HepG2 (cell line): Measurements from ENCODE around the gene NT5DC4. TPM values are rescaled to one million over a fixed set of nuclear protein-coding genes. Genes with fewer than 3 reads are reported as not detected.

Experiments used
- ATAC-seq: fragments of 200-7000 bp; cut with Tn5 transposase; 3 replicates; pipeline ENCODE4 v1.9.1; 2020; ENCODE audit warnings: mild to moderate bottlenecking, moderate library complexity
- BruUV-seq: library from RNA; stranded (reverse); fragments of 400-500 nt; replicated peaks from 2 replicates; lab custom pipeline; 2021; lab: Mats Ljungman, UMichigan
- CTCF ChIA-PET: fragments of 300-600 bp; formaldehyde crosslinking; extraction: SDS; loops from one replicate; lab custom pipeline; 2021; ENCODE audit warnings: low total read pairs, inconsistent platforms, low intra/inter-chr PET ratio; lab: Yijun Ruan, JAX
- POLR2A ChIA-PET: fragments of 350-600 bp; sonication (Branson Sonifier 250); formaldehyde crosslinking; loops from one replicate; lab custom pipeline; 2020; ENCODE audit warnings: antibody characterized with exemption, inconsistent platforms; lab: Yijun Ruan, JAX
- DNase-seq: peaks from one replicate; pipeline ENCODE4 v3.0.0-alpha.2; 2015; ENCODE audit warnings: low spot score
- FAIRE-seq: peaks from 3 replicates; lab custom pipeline; 2011; peaks lifted over from hg19 to GRCh38; lab: Jason Lieb, UNC
- H2AFZ ChIP-seq: one replicate; pipeline ENCODE4 v1.6.1; 2011; ENCODE audit warnings: low read length, inconsistent platforms
- H3K27ac ChIP-seq: fragments of 300-600 bp; 3 replicates; pipeline ENCODE4 v1.8.0; 2011; ENCODE audit warnings: mixed run types, mild to moderate bottlenecking, mixed read lengths, low read length, inconsistent platforms; ENCODE audit not compliant: insufficient read depth; ENCODE audit errors: extremely low read length
- H3K27me3 ChIP-seq, 2 experiments: fragments of 200-600 bp in 1 of 2; 2 replicates in 1 of 2; 3 replicates in 1 of 2; pipeline versions ENCODE4 v1.6.0 to v1.8.0; 2011; ENCODE audit warnings: low read length in 2 of 2, mild to moderate bottlenecking in 2 of 2, moderate library complexity in 2 of 2, inconsistent platforms in 1 of 2; ENCODE audit not compliant: insufficient read depth in 2 of 2, control insufficient read depth in 1 of 2
- H3K36me3 ChIP-seq, 2 experiments: fragments of 200-600 bp in 1 of 2; replicated peaks in 1 of 2; 2 replicates in 1 of 2; 3 replicates in 1 of 2; pipeline versions ENCODE4 v1.5.1 to v1.8.0; 2011; ENCODE audit warnings: low read length in 2 of 2, inconsistent platforms in 1 of 2; ENCODE audit not compliant: insufficient read depth in 2 of 2, control insufficient read depth in 1 of 2
- H3K4me1 ChIP-seq: 2 replicates; pipeline ENCODE4 v1.5.1; 2012; ENCODE audit warnings: low read length, inconsistent platforms; ENCODE audit not compliant: insufficient read depth
- H3K4me2 ChIP-seq: 2 replicates; pipeline ENCODE4 v1.6.0; 2011; ENCODE audit warnings: low read depth, low read length, inconsistent platforms
- H3K4me3 ChIP-seq, 3 experiments: fragments of 200-600 bp in 1 of 3; sonication (generic), shearing (Covaris generic) in 1 of 3; replicated peaks in 1 of 3; 2 replicates each; pipeline ENCODE4 v1.5.1; 2011 to 2016; ENCODE audit warnings: low read length in 3 of 3, inconsistent platforms in 2 of 3, low read depth in 2 of 3, mild to moderate bottlenecking in 2 of 3, control low read depth in 1 of 3, mixed read lengths in 1 of 3; ENCODE audit not compliant: insufficient read depth in 1 of 3
- H3K79me2 ChIP-seq: one replicate; pipeline ENCODE4 v1.6.1; 2011; ENCODE audit warnings: low read length, inconsistent platforms; ENCODE audit not compliant: insufficient read depth
- H3K9ac ChIP-seq: 2 replicates; pipeline ENCODE4 v1.6.0; 2011; ENCODE audit warnings: mild to moderate bottlenecking, low read depth, low read length, inconsistent platforms; ENCODE audit not compliant: insufficient read depth
- H3K9me3 ChIP-seq: 2 replicates; pipeline ENCODE4 v1.5.1; 2012; ENCODE audit warnings: mild to moderate bottlenecking, low read length
- H4K20me1 ChIP-seq: 2 replicates; pipeline ENCODE4 v1.6.0; 2011; ENCODE audit warnings: inconsistent platforms, mild to moderate bottlenecking, low read length, moderate library complexity; ENCODE audit not compliant: insufficient read depth
- CBFB ChIP-seq: sonication (generic); formaldehyde crosslinking; IDR thresholded peaks from 2 replicates; pipeline ENCODE4 v1.4.0; 2020; ENCODE audit warnings: missing genetic modification reagents
- ETS1 ChIP-seq: sonication (generic); formaldehyde crosslinking; IDR thresholded peaks from 2 replicates; pipeline ENCODE4 v1.4.0; 2020; ENCODE audit warnings: missing genetic modification reagents
- FOXJ3 ChIP-seq: sonication (generic); formaldehyde crosslinking; IDR thresholded peaks from 2 replicates; pipeline ENCODE4 v1.4.0; 2020; ENCODE audit warnings: missing genetic modification reagents, mild to moderate bottlenecking, borderline replicate concordance
- GABPA ChIP-seq, 2 experiments: IDR thresholded peaks; 2 replicates each; pipeline ENCODE4 v1.6.1; 2011 to 2016; ENCODE audit warnings: low read depth in 2 of 2, low read length in 1 of 2, missing biosample characterization in 1 of 2, missing genetic modification characterization in 1 of 2
- NFE2L1 ChIP-seq: sonication (generic); formaldehyde crosslinking; IDR thresholded peaks from 2 replicates; pipeline ENCODE4 v1.4.0; 2020; ENCODE audit warnings: missing genetic modification reagents, mild to moderate bottlenecking, borderline replicate concordance
- SALL1 ChIP-seq: sonication (generic); formaldehyde crosslinking; IDR thresholded peaks from 2 replicates; pipeline ENCODE4 v1.8.0; 2022; ENCODE audit warnings: mild to moderate bottlenecking, missing genetic modification reagents
- SNAPC5 ChIP-seq: sonication (generic); formaldehyde crosslinking; IDR thresholded peaks from 2 replicates; pipeline ENCODE4 v1.8.1; 2023; ENCODE audit warnings: mild to moderate bottlenecking, missing genetic modification reagents, borderline replicate concordance
- XBP1 ChIP-seq: sonication (generic); formaldehyde crosslinking; IDR thresholded peaks from 2 replicates; pipeline ENCODE4 v1.5.0; 2020; ENCODE audit warnings: missing genetic modification reagents
- ZBTB38 ChIP-seq: sonication (generic); formaldehyde crosslinking; IDR thresholded peaks from 2 replicates; pipeline ENCODE4 v1.5.1; 2020; ENCODE audit warnings: mild to moderate bottlenecking, missing genetic modification reagents
- ZMYM2 ChIP-seq: sonication (generic); formaldehyde crosslinking; IDR thresholded peaks from 2 replicates; pipeline ENCODE4 v1.8.0; 2022; ENCODE audit warnings: mild to moderate bottlenecking, missing genetic modification reagents
- ZNF343 ChIP-seq: sonication (generic); formaldehyde crosslinking; IDR thresholded peaks from 2 replicates; pipeline ENCODE4 v1.4.0; 2020; ENCODE audit warnings: mild to moderate bottlenecking, missing genetic modification reagents
- ZNF552 ChIP-seq: sonication (generic); formaldehyde crosslinking; IDR thresholded peaks from 2 replicates; pipeline ENCODE4 v1.9.0; 2022; ENCODE audit warnings: missing genetic modification reagents, mild to moderate bottlenecking, borderline replicate concordance
- ZNF570 ChIP-seq: sonication (generic); formaldehyde crosslinking; IDR thresholded peaks from 2 replicates; pipeline ENCODE4 v1.4.0; 2020; ENCODE audit warnings: mild to moderate bottlenecking, missing genetic modification reagents, borderline replicate concordance
- ZNF674 ChIP-seq: sonication (generic); formaldehyde crosslinking; IDR thresholded peaks from 2 replicates; pipeline ENCODE4 v1.5.0; 2020; ENCODE audit warnings: low read depth, mild to moderate bottlenecking, missing genetic modification reagents
- ZNF768 ChIP-seq: sonication (generic); formaldehyde crosslinking; IDR thresholded peaks from 2 replicates; pipeline ENCODE4 v1.4.0; 2020; ENCODE audit warnings: missing genetic modification reagents
- ZNF781 ChIP-seq: sonication (generic); formaldehyde crosslinking; IDR thresholded peaks from 2 replicates; pipeline ENCODE4 v1.5.1; 2020; ENCODE audit warnings: borderline replicate concordance, mild to moderate bottlenecking, missing genetic modification reagents; ENCODE audit errors: not compliant biosample characterization
- ZNF839 ChIP-seq: sonication (generic); formaldehyde crosslinking; IDR thresholded peaks from 2 replicates; pipeline ENCODE4 v1.4.0; 2020; ENCODE audit warnings: missing genetic modification reagents, mild to moderate bottlenecking, borderline replicate concordance
- WGBS: methylation state at CpG from one replicate; pipeline ENCODE4 v1.1.6; 2017; ENCODE audit warnings: low lambda C conversion rate; 5-methylcytosine and 5-hydroxymethylcytosine counted together
- in situ Hi-C: cut with HindIII; loops from 2 replicates; pipeline ENCODE4 v1.10.0; 2017; ENCODE audit warnings: low pct_unique_long_range_greater_than_20kb; ENCODE audit not compliant: extremely low pct_ligation_motif_present
- intact Hi-C: fragments of 100-400 bp; cut with micrococcal nuclease; formaldehyde crosslinking; loops from one replicate; pipeline ENCODE4 v1.10.0; 2022; ENCODE audit not compliant: unreplicated experiment
- polyA plus RNA-seq, 8 experiments: library from polyadenylated mRNA; depleted of rRNA in 3 of 8; stranded (reverse) in 7 of 8; unstranded in 1 of 8; fragments of >200 nt; fragmentation: Illumina TruSeq in 4 of 8; extraction: Trizol in 4 of 8; gene quantifications; 2 replicates each; pipeline versions ENCODE4 v1.2.1 to v1.2.3, GENCODE V29; 2011 to 2016; ENCODE audit warnings: low read depth in 4 of 8, missing spikeins in 1 of 8, mixed read lengths in 1 of 8; ENCODE audit not compliant: insufficient read depth in 1 of 8
- total RNA-seq, 5 experiments: library from RNA; depleted of rRNA; stranded (reverse); fragments of >200 nt; fragmentation: Illumina TruSeq; extraction: Trizol; gene quantifications; 2 replicates each; pipeline ENCODE4 v1.2.3, GENCODE V29; 2016; ENCODE audit warnings: low read depth in 1 of 5
- TF ChIP-seq, protein P1 (sequence below): IDR thresholded peaks from 2 replicates; pipeline ENCODE4 v1.6.1; 2016; ENCODE audit warnings: low read depth, missing genetic modification reagents, missing compliant biosample characterization

The NT5DC4 gene
- total and polyA plus RNA-seq, 2 of the 13 experiments (the other 11 are each of a cell fraction or from before 2014, with no cell fraction given): 0.04 to 4.2 TPM

GRCh38 chr2:112768432-112768831 lies 47.6 kb downstream of the NT5DC4 start (continued):
- TF ChIP-seq, protein P1, sequence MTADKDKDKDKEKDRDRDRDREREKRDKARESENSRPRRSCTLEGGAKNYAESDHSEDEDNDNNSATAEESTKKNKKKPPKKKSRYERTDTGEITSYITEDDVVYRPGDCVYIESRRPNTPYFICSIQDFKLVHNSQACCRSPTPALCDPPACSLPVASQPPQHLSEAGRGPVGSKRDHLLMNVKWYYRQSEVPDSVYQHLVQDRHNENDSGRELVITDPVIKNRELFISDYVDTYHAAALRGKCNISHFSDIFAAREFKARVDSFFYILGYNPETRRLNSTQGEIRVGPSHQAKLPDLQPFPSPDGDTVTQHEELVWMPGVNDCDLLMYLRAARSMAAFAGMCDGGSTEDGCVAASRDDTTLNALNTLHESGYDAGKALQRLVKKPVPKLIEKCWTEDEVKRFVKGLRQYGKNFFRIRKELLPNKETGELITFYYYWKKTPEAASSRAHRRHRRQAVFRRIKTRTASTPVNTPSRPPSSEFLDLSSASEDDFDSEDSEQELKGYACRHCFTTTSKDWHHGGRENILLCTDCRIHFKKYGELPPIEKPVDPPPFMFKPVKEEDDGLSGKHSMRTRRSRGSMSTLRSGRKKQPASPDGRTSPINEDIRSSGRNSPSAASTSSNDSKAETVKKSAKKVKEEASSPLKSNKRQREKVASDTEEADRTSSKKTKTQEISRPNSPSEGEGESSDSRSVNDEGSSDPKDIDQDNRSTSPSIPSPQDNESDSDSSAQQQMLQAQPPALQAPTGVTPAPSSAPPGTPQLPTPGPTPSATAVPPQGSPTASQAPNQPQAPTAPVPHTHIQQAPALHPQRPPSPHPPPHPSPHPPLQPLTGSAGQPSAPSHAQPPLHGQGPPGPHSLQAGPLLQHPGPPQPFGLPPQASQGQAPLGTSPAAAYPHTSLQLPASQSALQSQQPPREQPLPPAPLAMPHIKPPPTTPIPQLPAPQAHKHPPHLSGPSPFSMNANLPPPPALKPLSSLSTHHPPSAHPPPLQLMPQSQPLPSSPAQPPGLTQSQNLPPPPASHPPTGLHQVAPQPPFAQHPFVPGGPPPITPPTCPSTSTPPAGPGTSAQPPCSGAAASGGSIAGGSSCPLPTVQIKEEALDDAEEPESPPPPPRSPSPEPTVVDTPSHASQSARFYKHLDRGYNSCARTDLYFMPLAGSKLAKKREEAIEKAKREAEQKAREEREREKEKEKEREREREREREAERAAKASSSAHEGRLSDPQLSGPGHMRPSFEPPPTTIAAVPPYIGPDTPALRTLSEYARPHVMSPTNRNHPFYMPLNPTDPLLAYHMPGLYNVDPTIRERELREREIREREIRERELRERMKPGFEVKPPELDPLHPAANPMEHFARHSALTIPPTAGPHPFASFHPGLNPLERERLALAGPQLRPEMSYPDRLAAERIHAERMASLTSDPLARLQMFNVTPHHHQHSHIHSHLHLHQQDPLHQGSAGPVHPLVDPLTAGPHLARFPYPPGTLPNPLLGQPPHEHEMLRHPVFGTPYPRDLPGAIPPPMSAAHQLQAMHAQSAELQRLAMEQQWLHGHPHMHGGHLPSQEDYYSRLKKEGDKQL (CRISPR knock-in tag): no peak
- TF ChIP-seq SNAPC5 (CRISPR knock-in tag): no peak
- TF ChIP-seq ZNF552 (CRISPR knock-in tag): no peak
- no peak for TF ChIP-seq ZNF674 (CRISPR knock-in tag)

DNA sequence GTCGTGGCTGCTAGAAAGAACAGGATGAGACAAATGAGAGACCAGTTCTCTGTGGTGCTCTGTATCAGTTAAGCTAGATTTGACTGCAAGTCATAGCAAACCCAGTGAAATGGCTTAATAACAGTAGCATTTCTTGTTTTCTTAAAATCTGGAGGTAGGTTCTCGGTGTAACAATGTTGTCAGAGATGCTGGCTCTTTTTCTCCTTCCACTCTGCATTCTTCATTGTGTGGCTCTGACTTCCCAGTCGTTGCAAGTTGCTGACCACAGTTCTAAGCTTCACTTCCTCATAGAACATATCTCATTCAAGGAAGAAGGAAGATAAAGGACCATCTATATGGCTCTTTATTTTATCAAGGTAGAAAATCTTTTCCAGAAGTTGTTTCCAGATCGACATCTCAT lies 51.5 kb downstream of the NT5DC4 start:
- ChIA-PET CTCF (no interaction called here), POLR2A (no interaction called here)
- ATAC-seq (no peak), FAIRE-seq (no peak), DNase-seq (no peak)
- Histone ChIP-seq H3K4me2 (no peak overlapping the region), H3K4me3 (no peak overlapping the region), H3K27me3 (no peaks in the 10 kb centered on the region), H3K36me3 (no peaks in the 10 kb centered on the region), H3K9me3 (no peaks in the 10 kb centered on the region), H3K9ac (no peak overlapping the region), H3K79me2 (no peaks in the 10 kb centered on the region), H2AFZ (no peak overlapping the region), H3K27ac (no peak overlapping the region), H3K4me1 (peaks cover 16% of the 10 kb centered on the region), H4K20me1 (no peaks in the 10 kb centered on the region)
- WGBS: 62% methylated on average over 4 of the region's 4 CpGs
- no TSS peak for BruUV-seq
- intact Hi-C loops (no loop called here), in situ Hi-C loops (no loop called here)
- TF ChIP-seq ETS1 (CRISPR knock-in tag): no peak
- no peak for TF ChIP-seq ZNF781 (CRISPR knock-in tag)
- no peak for TF ChIP-seq GABPA (IDR thresholded peaks at IDR 0.05; ENCODE audit: low read depth, low read length)
- TF ChIP-seq GABPA (CRISPR knock-in tag; IDR thresholded peaks at IDR 0.05; ENCODE audit: low read depth): no peak
- TF ChIP-seq ZNF768 (CRISPR knock-in tag): no peak
- no peak for TF ChIP-seq XBP1 (CRISPR knock-in tag)
- TF ChIP-seq ZNF570 (CRISPR knock-in tag): no peak
- TF ChIP-seq ZNF343 (CRISPR knock-in tag): no peak
- TF ChIP-seq ZNF839: no peak
- no peak for TF ChIP-seq CBFB (CRISPR knock-in tag)
- no peak for TF ChIP-seq NFE2L1 (CRISPR knock-in tag)
- TF ChIP-seq ZBTB38: no peak
- no peak for TF ChIP-seq FOXJ3 (CRISPR knock-in tag)
- TF ChIP-seq SALL1 (CRISPR knock-in tag): no peak
- no peak for TF ChIP-seq ZMYM2 (CRISPR knock-in tag)
